Prostate gland (tissue), 2 donors: ENCODE results near the gene FLRT1. TPM values are rescaled to one million over a fixed set of nuclear protein-coding genes. Genes with fewer than 3 reads are reported as not detected.

Experiments
- DNase-seq: peaks from one replicate; pipeline ENCODE4 v3.0.0-alpha.2; 2019; ENCODE audit warnings: low spot score
- H3K27ac ChIP-seq, 2 donors: fragments of 200-600 bp; sonication (generic); 2 replicates each; pipeline ENCODE4 v1.5.1; 2017 to 2019
- H3K27me3 ChIP-seq: fragments of 200-600 bp; sonication (generic); replicated peaks from 2 replicates; pipeline ENCODE4 v1.5.1; 2019; ENCODE audit not compliant: insufficient read depth
- H3K36me3 ChIP-seq, 2 donors: fragments of 200-600 bp; sonication (generic); 1 replicate in 1 of 2; 2 replicates in 1 of 2; pipeline versions ENCODE4 v1.5.1 to v1.8.1; 2017 to 2019
- H3K4me1 ChIP-seq: fragments of 200-600 bp; sonication (generic); replicated peaks from 2 replicates; pipeline ENCODE4 v1.5.1; 2019
- H3K4me3 ChIP-seq, 2 donors: fragments of 200-600 bp; sonication (generic); 2 replicates each; pipeline ENCODE4 v1.5.1; 2017 to 2019
- H3K9me3 ChIP-seq: fragments of 200-600 bp; sonication (generic); 2 replicates; pipeline ENCODE4 v1.5.1; 2017
- CTCF ChIP-seq, 4 experiments: fragments of 200-600 bp in 2 of 4; fragments of 450-650 bp in 2 of 4; sonication (generic) in 2 of 4; IDR thresholded peaks; 1 replicate in 3 of 4; 2 replicates in 1 of 4; pipeline ENCODE4 v1.5.1; 2016 to 2019; ENCODE audit warnings: antibody characterized with exemption in 4 of 4, mild to moderate bottlenecking in 2 of 4, moderate library complexity in 2 of 4
- POLR2A ChIP-seq: fragments of 450-650 bp; IDR thresholded peaks from one replicate; pipeline ENCODE4 v1.6.1; 2016; ENCODE audit warnings: antibody characterized with exemption, mild to moderate bottlenecking
- POLR2AphosphoS5 ChIP-seq: sonication (generic); formaldehyde crosslinking; IDR thresholded peaks from one replicate; pipeline ENCODE4 v1.6.1; 2017; ENCODE audit warnings: antibody characterized with exemption
- WGBS: methylation state at CpG from one replicate; pipeline ENCODE4 v1.1.5; 2018; 5-methylcytosine and 5-hydroxymethylcytosine counted together
- intact Hi-C: fragments of 100-400 bp; cut with DNase I; formaldehyde crosslinking; loops from one replicate; pipeline ENCODE4 v1.14.2; 2022
- total RNA-seq, 2 donors: library from RNA; depleted of rRNA; stranded (reverse); fragments of >200 nt; gene quantifications; one replicate each; pipeline ENCODE4 v1.1.0, GENCODE V29; 2016

Gene FLRT1
- total RNA-seq, 2 donors from 2014 or later, result 0.36 to 0.57 TPM

DNA sequence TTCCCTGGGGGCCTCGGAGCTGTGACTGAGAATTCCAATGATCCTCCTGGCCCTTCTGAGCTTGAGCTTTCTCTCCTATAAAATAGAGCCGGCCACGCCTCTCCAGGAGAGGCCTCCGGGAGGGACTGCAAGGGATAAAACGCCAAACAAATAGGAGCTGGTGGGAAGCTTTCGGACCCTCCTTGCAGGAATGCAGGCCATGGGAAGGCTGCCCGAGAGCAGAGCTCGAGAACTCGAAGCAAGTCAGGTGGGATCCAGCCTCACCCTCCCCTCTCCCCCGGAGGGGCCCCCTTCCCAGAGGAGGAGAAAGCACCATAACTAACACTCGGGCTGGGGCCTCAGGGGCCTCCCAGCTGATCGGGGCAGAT is 34.6 kb downstream of the FLRT1 start:
- no peak for DNase-seq
- intact Hi-C loops, result no loop called here
- TF ChIP-seq CTCF (IDR thresholded peaks at IDR 0.05), result no peak
- no peak for TF ChIP-seq POLR2A
- no peak for TF ChIP-seq POLR2AphosphoS5
- no peaks in the 10 kb centered on the region for H3K27me3 ChIP-seq
- H3K36me3 ChIP-seq, result no peaks in the 10 kb centered on the region
- no peak overlapping the region for H3K4me3 ChIP-seq
- WGBS, result 42% methylated on average over 12 of the region's 12 CpGs
- no peaks in the 10 kb centered on the region for H3K9me3 ChIP-seq
- no peaks in the 10 kb centered on the region for H3K4me1 ChIP-seq
- no peak overlapping the region for H3K27ac ChIP-seq

- no peak for DNase-seq
- Histone ChIP-seq H3K9me3 (no peaks in the 10 kb centered on the region), H3K4me3 (no peak overlapping the region), H3K36me3 (no peaks in the 10 kb centered on the region), H3K27me3 (no peaks in the 10 kb centered on the region), H3K27ac (no peak overlapping the region), H3K4me1 (no peaks in the 10 kb centered on the region)
- intact Hi-C loops, result no loop called here
- 83% methylated on average over 20 of the region's 20 CpGs for WGBS
- TF ChIP-seq POLR2A, result no peak
- TF ChIP-seq POLR2AphosphoS5, result no peak
- TF ChIP-seq CTCF (IDR thresholded peaks at IDR 0.05), result no peak
Measured at GRCh38 chr11:64071849-64072248, 36.1 kb downstream of the FLRT1 start.

GRCh38 chr11:64072403-64072802 is 36.7 kb downstream of the FLRT1 start:
- no peak overlapping the region for H3K4me3 ChIP-seq
- H3K27ac ChIP-seq, result no peak overlapping the region
- WGBS, result 73% methylated on average over 8 of the region's 8 CpGs
- no peaks in the 10 kb centered on the region for H3K27me3 ChIP-seq
- no peaks in the 10 kb centered on the region for H3K36me3 ChIP-seq
- TF ChIP-seq POLR2A, result no peak
- TF ChIP-seq POLR2AphosphoS5, result no peak
- no peak for TF ChIP-seq CTCF (IDR thresholded peaks at IDR 0.05)
- H3K9me3 ChIP-seq, result no peaks in the 10 kb centered on the region
- H3K4me1 ChIP-seq, result no peaks in the 10 kb centered on the region
- intact Hi-C loops, result no loop called here
- DNase-seq, result no peak

DNA sequence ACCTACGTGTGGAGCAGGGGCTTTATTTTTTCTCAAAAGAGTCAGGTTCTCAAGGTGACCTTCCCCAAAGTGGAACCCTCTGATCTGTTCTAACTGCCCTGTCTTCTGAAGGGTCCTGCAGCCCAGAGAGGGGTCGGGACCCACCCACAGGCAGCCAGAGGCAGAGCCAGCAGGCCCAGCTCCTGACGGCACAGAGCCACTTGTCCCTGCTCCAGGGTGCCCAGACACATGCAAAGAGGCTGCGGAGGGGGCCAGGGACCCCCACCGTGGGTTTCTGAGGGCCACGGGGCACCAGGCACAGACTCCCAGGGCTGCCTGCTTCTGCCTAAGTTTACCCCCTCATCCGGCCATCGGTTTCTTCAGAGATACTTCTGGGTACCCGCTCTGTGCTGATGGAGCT is 37.1 kb downstream of the FLRT1 start:
- TF ChIP-seq CTCF (IDR thresholded peaks at IDR 0.05) (no peak), POLR2AphosphoS5 (no peak), POLR2A (no peak)
- Histone ChIP-seq H3K9me3 (no peaks in the 10 kb centered on the region), H3K36me3 (no peaks in the 10 kb centered on the region), H3K4me3 (no peak overlapping the region), H3K4me1 (no peaks in the 10 kb centered on the region), H3K27ac (no peak overlapping the region), H3K27me3 (no peaks in the 10 kb centered on the region)
- no peak for DNase-seq
- 87% methylated on average over 9 of the region's 9 CpGs for WGBS
- intact Hi-C loops, result no loop called here

- H3K27me3 ChIP-seq, result no peaks in the 10 kb centered on the region
- no peak overlapping the region for H3K27ac ChIP-seq
- WGBS, result 67% methylated on average over 13 of the region's 13 CpGs
- DNase-seq, result no peak
- TF ChIP-seq POLR2A, result no peak
- TF ChIP-seq POLR2AphosphoS5, result no peak
- no peak for TF ChIP-seq CTCF (IDR thresholded peaks at IDR 0.05)
- H3K4me3 ChIP-seq, result no peak overlapping the region
- intact Hi-C loops, result no loop called here
- H3K4me1 ChIP-seq, result no peaks in the 10 kb centered on the region
- no peaks in the 10 kb centered on the region for H3K36me3 ChIP-seq
- no peaks in the 10 kb centered on the region for H3K9me3 ChIP-seq
Measured at GRCh38 chr11:64073542-64073941, 37.8 kb downstream of the FLRT1 start.
